Subcutaneous adipose tissue (tissue), 4 donors: ENCODE results near the gene PWWP2B. TPM values are rescaled to one million over a fixed set of nuclear protein-coding genes. Genes with fewer than 3 reads are reported as not detected.

Experiments
- total RNA-seq, 4 donors: library from RNA; depleted of rRNA; stranded (reverse); fragments of >200 nt; gene quantifications; one replicate each; pipeline ENCODE4 v1.1.0, GENCODE V29; 2016
- TF ChIP-seq, protein P1 (sequence below): fragments of 450-650 bp; IDR thresholded peaks from one replicate; pipeline ENCODE4 v1.5.1; 2016; ENCODE audit warnings: low read depth, mild to moderate bottlenecking, control low read depth, antibody characterized with exemption, moderate library complexity

The PWWP2B gene
- total RNA-seq, 4 donors from 2014 or later: 9.0 to 24.9 (median 9.6) TPM

DNA sequence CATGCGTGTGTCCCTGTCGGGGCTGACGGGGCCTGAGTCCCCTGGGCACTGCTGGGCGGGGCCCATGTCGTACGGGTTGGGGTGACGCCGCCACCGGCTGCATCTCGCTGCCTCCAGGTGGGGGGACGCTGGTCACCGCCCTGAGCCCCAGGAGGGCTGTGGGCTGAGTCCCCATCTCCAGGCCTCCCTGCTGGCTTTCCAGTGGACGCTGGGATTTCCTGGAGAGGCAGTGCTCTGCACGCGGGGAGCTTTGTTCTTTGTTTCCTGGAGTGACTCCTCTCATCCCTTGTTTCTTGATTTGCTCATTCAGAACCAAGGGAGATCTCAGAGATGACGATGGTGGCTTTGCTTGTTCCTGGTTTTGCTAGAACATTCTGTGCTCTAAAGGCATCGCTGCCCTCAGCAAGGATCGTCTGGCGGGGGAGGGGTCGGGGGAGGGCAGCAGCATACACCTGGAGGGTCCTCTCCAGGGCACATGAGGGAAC is 21.0 kb downstream of the PWWP2B start:
- TF ChIP-seq, protein P1, sequence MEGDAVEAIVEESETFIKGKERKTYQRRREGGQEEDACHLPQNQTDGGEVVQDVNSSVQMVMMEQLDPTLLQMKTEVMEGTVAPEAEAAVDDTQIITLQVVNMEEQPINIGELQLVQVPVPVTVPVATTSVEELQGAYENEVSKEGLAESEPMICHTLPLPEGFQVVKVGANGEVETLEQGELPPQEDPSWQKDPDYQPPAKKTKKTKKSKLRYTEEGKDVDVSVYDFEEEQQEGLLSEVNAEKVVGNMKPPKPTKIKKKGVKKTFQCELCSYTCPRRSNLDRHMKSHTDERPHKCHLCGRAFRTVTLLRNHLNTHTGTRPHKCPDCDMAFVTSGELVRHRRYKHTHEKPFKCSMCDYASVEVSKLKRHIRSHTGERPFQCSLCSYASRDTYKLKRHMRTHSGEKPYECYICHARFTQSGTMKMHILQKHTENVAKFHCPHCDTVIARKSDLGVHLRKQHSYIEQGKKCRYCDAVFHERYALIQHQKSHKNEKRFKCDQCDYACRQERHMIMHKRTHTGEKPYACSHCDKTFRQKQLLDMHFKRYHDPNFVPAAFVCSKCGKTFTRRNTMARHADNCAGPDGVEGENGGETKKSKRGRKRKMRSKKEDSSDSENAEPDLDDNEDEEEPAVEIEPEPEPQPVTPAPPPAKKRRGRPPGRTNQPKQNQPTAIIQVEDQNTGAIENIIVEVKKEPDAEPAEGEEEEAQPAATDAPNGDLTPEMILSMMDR: no peak

DNA sequence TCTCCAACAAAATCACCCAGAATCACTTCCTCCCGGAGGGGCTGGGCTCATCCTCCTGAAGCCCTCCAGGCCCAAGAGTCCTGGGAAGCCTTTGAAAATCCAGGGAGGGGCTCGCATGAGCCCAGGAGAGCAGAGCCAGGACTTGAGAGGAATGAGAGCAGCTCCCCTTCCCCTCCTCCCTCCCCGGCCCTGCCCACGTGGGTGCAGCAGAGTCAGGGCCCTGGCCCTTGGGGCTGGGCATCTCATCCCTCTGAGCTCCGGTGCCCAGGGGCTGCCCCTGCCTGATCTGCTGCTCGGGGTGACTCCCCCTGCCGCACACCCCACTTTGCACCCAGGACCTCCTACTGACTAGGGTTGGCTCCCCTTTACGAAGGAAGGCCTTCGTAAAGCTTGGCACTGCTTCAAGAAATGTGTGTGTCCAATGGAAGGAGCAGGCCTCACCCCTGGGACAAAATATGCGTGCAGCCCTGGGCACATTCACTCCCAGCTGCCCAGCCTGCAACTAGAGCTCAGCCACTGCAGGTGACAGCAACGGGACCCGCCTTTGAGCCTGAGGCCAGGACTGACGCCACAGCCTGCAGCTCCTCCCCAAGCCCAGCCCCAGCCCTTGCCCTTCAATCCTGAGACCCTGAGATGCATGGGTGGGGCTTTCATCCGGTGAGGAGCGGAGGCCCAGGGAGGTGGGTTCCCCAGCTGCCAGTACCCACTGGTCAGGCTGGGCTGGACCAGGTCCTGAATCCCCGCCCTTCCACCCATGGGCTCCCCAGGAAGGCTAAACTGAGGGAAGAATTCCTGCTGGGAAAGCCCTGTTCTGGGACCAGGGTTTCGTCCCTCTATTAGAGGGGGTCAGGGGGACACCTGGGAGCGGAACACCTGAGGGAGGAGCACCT is 21.8 kb downstream of the PWWP2B start:
- TF ChIP-seq, protein P1: no peak

DNA sequence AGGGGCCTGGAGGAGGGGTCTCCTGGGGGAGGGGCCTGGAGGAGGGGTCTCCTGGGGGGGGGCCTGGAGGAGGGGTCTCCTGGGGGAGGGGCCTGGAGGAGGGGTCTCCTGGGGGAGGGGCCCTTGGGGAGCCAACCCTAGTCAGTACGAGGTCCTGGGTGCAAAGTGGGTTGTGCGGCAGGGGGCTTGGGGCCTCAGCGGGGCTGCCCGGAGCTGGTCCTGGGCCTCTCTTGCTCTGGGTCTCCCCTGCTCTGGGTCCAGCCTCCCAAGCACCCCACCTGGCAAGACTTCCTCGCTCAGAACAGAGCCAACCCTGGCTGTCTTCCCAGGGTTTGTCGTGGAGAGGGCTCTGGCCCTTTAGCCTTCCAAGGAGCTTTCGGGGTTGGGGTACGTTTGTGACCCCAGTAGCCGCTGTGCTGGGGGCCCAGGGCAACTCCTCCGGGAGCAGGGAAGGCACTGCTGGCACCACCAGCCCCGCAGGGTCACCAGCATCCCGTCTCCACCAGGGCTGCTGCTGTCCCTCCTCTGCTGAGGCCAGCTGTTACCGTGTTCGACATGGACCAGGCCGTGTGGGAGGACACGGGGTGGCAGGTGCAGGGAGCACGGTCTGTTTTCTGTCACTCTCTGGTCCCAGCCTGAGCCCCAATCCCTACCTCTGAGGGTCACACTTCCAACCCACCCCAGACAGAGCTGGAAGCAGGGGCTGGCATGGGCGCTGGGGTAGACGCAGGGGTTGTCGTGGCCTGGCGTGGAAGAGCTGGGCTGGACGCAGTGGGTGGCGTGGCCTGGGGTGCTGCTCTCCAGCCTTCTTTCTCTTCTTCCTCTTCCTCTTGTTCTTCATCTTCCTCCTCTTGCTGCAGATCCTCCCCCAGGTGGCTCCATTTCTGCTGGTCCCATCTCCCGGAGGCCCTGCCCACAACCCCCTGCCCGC is 22.8 kb downstream of the PWWP2B start:
- TF ChIP-seq, protein P1: no peak

DNA sequence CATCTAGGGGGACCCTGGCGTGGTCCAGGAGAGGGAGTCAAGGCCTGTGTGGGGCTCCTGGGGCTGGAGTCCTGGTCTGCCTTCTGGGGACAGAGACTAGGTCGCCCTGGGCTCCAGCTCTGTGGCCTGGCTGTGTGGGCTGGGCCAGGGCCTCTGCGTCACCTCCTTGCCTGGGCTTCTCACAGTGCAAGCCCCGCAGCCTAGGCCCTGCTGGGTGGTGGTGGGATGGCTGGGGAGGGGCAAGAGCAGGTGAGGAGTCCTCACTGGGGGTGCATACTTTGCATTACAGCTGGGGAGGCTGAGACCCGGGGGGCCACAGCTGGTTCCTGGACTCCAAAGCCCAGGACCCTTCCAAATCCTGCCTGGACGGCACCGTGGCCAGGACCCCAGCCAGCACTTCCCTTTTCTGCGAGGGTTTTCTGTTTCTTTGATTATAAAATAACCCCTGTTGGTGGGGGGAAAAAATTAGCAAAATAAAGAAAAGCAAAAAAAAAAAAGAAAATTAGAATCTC is 23.5 kb downstream of the PWWP2B start:
- TF ChIP-seq, protein P1: no peak

DNA sequence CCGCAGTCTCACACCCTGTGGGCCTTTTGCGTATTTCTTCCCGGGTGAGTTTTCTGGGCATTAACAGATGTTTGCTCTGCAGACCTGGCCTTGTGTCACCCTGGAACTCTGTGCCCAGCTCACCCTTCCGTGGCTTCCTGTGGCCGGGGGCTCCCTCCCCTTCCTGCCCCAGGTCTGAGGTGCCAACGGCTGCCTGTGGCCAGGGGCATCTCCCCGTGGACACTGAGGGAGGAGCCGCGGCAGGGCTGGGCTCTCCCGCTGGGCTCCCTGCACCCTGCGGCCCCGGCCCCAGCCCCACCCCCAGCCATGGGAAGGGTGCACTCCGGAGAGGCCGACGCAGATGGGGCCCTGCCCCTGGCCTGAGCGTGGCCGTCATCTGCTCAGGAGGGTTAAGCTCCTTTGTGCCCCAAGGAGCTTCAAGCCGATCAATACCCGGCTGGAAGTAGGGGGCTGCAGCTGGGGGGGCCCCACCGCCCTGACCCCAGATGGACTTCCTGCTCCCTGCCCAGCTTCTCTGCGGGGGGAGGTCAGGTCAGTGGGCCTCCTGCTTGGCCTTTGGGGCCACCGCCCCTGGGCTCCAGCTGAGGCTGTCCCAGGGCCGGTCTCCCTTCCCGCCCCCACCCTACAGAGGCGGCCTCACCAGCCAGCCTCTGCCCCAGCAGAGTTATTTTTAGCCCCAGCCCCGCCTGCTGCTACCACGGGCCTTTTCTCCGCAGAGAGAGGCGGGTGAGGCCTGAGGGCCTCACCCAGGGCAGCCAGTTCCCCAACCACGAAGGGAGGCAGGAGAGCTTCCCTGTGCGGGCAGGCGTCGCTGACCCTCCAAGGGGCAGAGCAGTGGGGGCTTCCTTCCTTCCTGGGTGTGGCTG is 24.2 kb downstream of the PWWP2B start:
- TF ChIP-seq, protein P1: no peak

DNA sequence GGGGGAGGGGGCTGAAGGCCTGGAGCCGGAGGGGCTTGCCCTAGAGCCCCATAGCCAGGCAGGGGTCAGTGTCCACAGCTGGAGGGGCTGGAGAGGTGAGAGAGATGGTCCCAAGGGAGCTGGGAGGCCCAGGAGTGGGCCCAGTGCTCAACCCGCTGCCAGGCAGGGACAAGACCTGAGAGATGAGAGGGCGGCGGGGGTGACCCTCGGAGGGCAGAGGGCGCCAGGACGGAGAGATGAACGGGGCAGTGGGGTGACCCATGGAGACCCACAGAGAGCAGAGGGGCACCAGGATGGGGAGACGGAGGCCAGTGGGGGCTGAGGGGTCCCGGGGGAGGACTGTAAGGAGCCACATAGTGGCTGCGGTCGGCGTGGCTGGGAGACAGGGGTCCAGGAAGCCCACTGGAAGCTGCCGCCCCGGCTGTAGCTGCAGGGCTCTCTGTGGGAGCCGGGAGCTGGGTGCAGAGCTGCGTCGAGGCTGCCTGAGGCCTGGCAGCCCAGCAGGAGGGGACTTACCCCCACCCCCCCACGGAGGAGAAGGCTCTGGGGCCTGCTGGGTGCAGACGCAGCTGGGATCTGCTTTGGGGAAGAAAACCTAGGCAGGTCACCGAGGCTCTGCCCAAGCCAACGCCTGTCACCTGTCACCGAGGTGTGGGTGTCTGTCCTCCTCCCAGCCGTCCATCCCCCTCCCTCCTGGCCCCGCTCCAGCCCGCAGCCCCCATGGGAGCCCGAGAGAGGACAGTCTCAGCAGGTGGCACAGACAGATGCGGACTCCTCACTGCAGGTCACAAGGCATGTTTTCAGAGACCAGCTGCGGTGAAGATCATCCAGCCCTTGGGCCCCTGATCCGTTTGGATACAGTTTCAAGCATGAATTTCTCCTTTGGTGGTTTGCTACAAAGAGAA is 25.1 kb downstream of the PWWP2B start:
- TF ChIP-seq, protein P1: no peak
